OCI-LY7 (cell line): ENCODE data around the gene SMARCD1. TPM values are rescaled to one million over a fixed set of nuclear protein-coding genes. Genes with fewer than 3 reads are reported as not detected.

Experiments
- BruUV-seq: library from RNA; stranded (reverse); fragments of 400-500 nt; replicated peaks from 2 replicates; lab custom pipeline; 2021; lab: Mats Ljungman, UMichigan
- CTCF ChIA-PET: fragments of 300-600 bp; sonication (Branson Sonifier 250); formaldehyde crosslinking; loops from one replicate; lab custom pipeline; 2022; ENCODE audit warnings: antibody characterized with exemption; ENCODE audit not compliant: unreplicated experiment; lab: Charles Lee
- POLR2A ChIA-PET: fragments of 300-600 bp; sonication (Branson Sonifier 250); formaldehyde crosslinking; loops from one replicate; lab custom pipeline; 2022; ENCODE audit warnings: antibody characterized with exemption; lab: Charles Lee
- DNase-seq: peaks from one replicate; pipeline ENCODE4 v3.0.0-alpha.2; 2015; ENCODE audit warnings: low spot score
- H2AFZ ChIP-seq: fragments of 200-600 bp; sonication (generic), shearing (Covaris generic); 2 replicates; pipeline ENCODE4 v1.6.1; 2014; ENCODE audit warnings: mild to moderate bottlenecking, antibody characterized with exemption, low read length, moderate library complexity
- H3K27ac ChIP-seq: fragments of 200-600 bp; sonication (generic); 2 replicates; pipeline ENCODE4 v1.5.1; 2014; ENCODE audit warnings: mixed run types, low read depth, mild to moderate bottlenecking, moderate library complexity, low read length, inconsistent platforms; ENCODE audit not compliant: poor library complexity, severe bottlenecking
- H3K36me3 ChIP-seq: fragments of 200-600 bp; sonication (generic); 2 replicates; pipeline ENCODE4 v1.6.1; 2014; ENCODE audit warnings: mild to moderate bottlenecking, antibody characterized with exemption, low read length, moderate library complexity, mixed read lengths; ENCODE audit not compliant: insufficient read depth
- H3K4me1 ChIP-seq: fragments of 200-600 bp; sonication (generic); 2 replicates; pipeline ENCODE4 v1.5.1; 2014; ENCODE audit warnings: mild to moderate bottlenecking, low read length; ENCODE audit not compliant: insufficient read depth, poor library complexity, severe bottlenecking
- H3K4me2 ChIP-seq: fragments of 200-600 bp; sonication (generic); 2 replicates; pipeline ENCODE4 v1.6.1; 2014; ENCODE audit warnings: mild to moderate bottlenecking, low read length
- H3K4me3 ChIP-seq: fragments of 200-600 bp; sonication (generic); 2 replicates; pipeline ENCODE4 v1.5.1; 2014; ENCODE audit warnings: mild to moderate bottlenecking, low read depth, low read length; ENCODE audit not compliant: poor library complexity, severe bottlenecking
- H3K79me2 ChIP-seq: fragments of 200-600 bp; sonication (generic); 2 replicates; pipeline ENCODE4 v1.6.1; 2016; ENCODE audit warnings: low read depth, mild to moderate bottlenecking, low read length, moderate library complexity, mixed read lengths; ENCODE audit not compliant: insufficient read depth
- H3K9me2 ChIP-seq: fragments of 200-600 bp; sonication (generic); 2 replicates; pipeline ENCODE4 v1.6.1; 2016; ENCODE audit warnings: mild to moderate bottlenecking, low read length, mixed read lengths; ENCODE audit not compliant: insufficient read depth
- H3K9me3 ChIP-seq: fragments of 200-600 bp; sonication (generic); 2 replicates; pipeline ENCODE4 v1.6.1; 2014; ENCODE audit warnings: mild to moderate bottlenecking, mixed run types, low read length, mixed read lengths
- H4K20me1 ChIP-seq: fragments of 200-600 bp; sonication (generic); 2 replicates; pipeline ENCODE4 v1.6.1; 2014; ENCODE audit warnings: mild to moderate bottlenecking, antibody characterized with exemption, low read length, moderate library complexity, mixed read lengths; ENCODE audit not compliant: insufficient read depth
- CTCF ChIP-seq: fragments of 200-600 bp; sonication (generic); conservative IDR thresholded peaks from 2 replicates; pipeline ENCODE4 v1.5.1; 2014; ENCODE audit warnings: mild to moderate bottlenecking, antibody characterized with exemption, low read length, moderate library complexity, mixed read lengths
- EZH2phosphoT487 ChIP-seq: fragments of 200-600 bp; sonication (generic); IDR thresholded peaks from 2 replicates; pipeline ENCODE4 v1.6.1; 2018; ENCODE audit warnings: low read depth, borderline replicate concordance, mild to moderate bottlenecking, mixed run types, antibody characterized with exemption, low read length, moderate library complexity, mixed read lengths
- intact Hi-C: fragments of 100-400 bp; cut with micrococcal nuclease; formaldehyde crosslinking; loops from one replicate; pipeline ENCODE4 v1.10.0; 2022; ENCODE audit not compliant: unreplicated experiment
- total RNA-seq, 2 experiments: library from RNA; depleted of rRNA in 1 of 2; stranded (reverse); fragments of >200 nt in 1 of 2; shearing (Covaris generic) in 1 of 2; gene quantifications; 2 replicates each; pipeline ENCODE4 v1.2.3, GENCODE V29; 2014 to 2022

The SMARCD1 gene
- total RNA-seq, 2 experiments from 2014 or later, result 92.8 to 134 TPM

GRCh38 chr12:50088577-50089335, 3.6 kb downstream of the SMARCD1 start:
- CTCF ChIA-PET, result interaction anchor here (1.1 to 1.5 kb wide), 2 partner anchors 21 to 22 kb away, joined by 6 to 10 read pairs; no protein-coding TSS in a partner anchor
- peak; percentile 82 for DNase-seq
- H3K27ac ChIP-seq, result peak overlapping the region; percentile 17
- no peak overlapping the region for H2AFZ ChIP-seq
- POLR2A ChIA-PET, result interaction anchor here (0.5 to 2.4 kb wide), 3 partner anchors 12 to 59 kb away, joined by 3 to 14 read pairs (median 8); partner anchors contain the start of gene COX14
- TF ChIP-seq EZH2phosphoT487 (no peak), CTCF (peak; percentile 99)
- no peaks in the 10 kb centered on the region for H3K9me2 ChIP-seq
- 0 out of 2 replicates have a peak, but pooled peaks cover 3% of the 10 kb centered on the region for H4K20me1 ChIP-seq
- H3K36me3 ChIP-seq, result peaks cover 70% of the 10 kb centered on the region
- peak overlapping the region; percentile 16 for H3K4me2 ChIP-seq
- peaks cover 33% of the 10 kb centered on the region for H3K4me1 ChIP-seq
- no peaks in the 10 kb centered on the region for H3K9me3 ChIP-seq
- no TSS peak for BruUV-seq
- H3K79me2 ChIP-seq, result peaks cover 16% of the 10 kb centered on the region; the same call in 1 of the 2 replicates
- intact Hi-C loops, result loop anchor here (2.0 kb wide), 1 partner anchor 86 kb away; no protein-coding TSS in a partner anchor
- no peak overlapping the region for H3K4me3 ChIP-seq

- TF ChIP-seq EZH2phosphoT487, result no peak
- ChIA-PET POLR2A (interaction anchor here (1.2 to 1.5 kb wide), 2 partner anchors 18 to 21 kb away, joined by 3 to 4 read pairs; no protein-coding TSS in a partner anchor), CTCF (interaction anchor here (1.1 kb wide), 2 partner anchors 20 to 22 kb away, joined by 3 to 6 read pairs; partner anchors contain the start of gene COX14)
- 0 out of 2 replicates have a peak, but pooled peaks cover 3% of the 10 kb centered on the region for H4K20me1 ChIP-seq
- H3K4me1 ChIP-seq, result peaks cover 30% of the 10 kb centered on the region
- no peak overlapping the region for H3K4me2 ChIP-seq
- DNase-seq, result no peak
- peaks cover 79% of the 10 kb centered on the region for H3K36me3 ChIP-seq
- BruUV-seq, result no TSS peak
- intact Hi-C loops, result loop anchor here (2.0 kb wide), 1 partner anchor 85 kb away; no protein-coding TSS in a partner anchor
- H3K9me2 ChIP-seq, result no peaks in the 10 kb centered on the region
- peaks cover 12% of the 10 kb centered on the region; the same call in 1 of the 2 replicates for H3K79me2 ChIP-seq
- no peaks in the 10 kb centered on the region for H3K9me3 ChIP-seq
- H3K27ac ChIP-seq, result no peak overlapping the region
- no peak overlapping the region for H2AFZ ChIP-seq
- H3K4me3 ChIP-seq, result no peak overlapping the region
Measured at GRCh38 chr12:50089730-50090129, 4.6 kb downstream of the SMARCD1 start.

- H3K27ac ChIP-seq, result no peak overlapping the region
- BruUV-seq, result no TSS peak
- peaks cover 86% of the 10 kb centered on the region for H3K36me3 ChIP-seq
- no peaks in the 10 kb centered on the region for H3K9me2 ChIP-seq
- no peak overlapping the region for H3K4me2 ChIP-seq
- H3K4me1 ChIP-seq, result peaks cover 30% of the 10 kb centered on the region
- H2AFZ ChIP-seq, result no peak overlapping the region
- DNase-seq, result no peak
- no peak for TF ChIP-seq CTCF
- TF ChIP-seq EZH2phosphoT487, result no peak
- no peak overlapping the region for H3K4me3 ChIP-seq
- H3K9me3 ChIP-seq, result no peaks in the 10 kb centered on the region
- POLR2A ChIA-PET, result interaction anchor here (1.2 to 1.5 kb wide), 2 partner anchors 18 to 20 kb away, joined by 3 to 4 read pairs; no protein-coding TSS in a partner anchor
- intact Hi-C loops, result no loop called here
- H4K20me1 ChIP-seq, result 0 out of 2 replicates have a peak, but pooled peaks cover 3% of the 10 kb centered on the region
- peaks cover 11% of the 10 kb centered on the region; the same call in 1 of the 2 replicates for H3K79me2 ChIP-seq
- CTCF ChIA-PET, result interaction anchor here (1.1 kb wide), 1 partner anchor 22 kb away, joined by 3 read pairs; the partner anchor contains the start of gene COX14
Measured at GRCh38 chr12:50090391-50090790, 5.2 kb downstream of the SMARCD1 start.
